Activated CD8-positive, alpha-beta memory T cell treated with anti-CD3 and anti-CD28 coated beads, Interleukin-2, amount 10 ng/mL, durations not matched to agents 7 days and 5 days (primary cell): ENCODE measurements around the gene DEFB132. TPM values are rescaled to one million over a fixed set of nuclear protein-coding genes. Genes with fewer than 3 reads are reported as not detected.

Source experiments
- ATAC-seq: fragments of 150-1000 bp; cut with Tn5 transposase; one replicate; pipeline ENCODE4 v1.10.0; 2021; ENCODE audit warnings: moderate library complexity
- CTCF ChIA-PET: fragments of 350-600 bp; sonication (Branson Sonifier 250); formaldehyde crosslinking; loops from one replicate; lab custom pipeline; 2021; ENCODE audit warnings: antibody characterized with exemption; lab: Charles Lee
- DNase-seq: peaks from one replicate; pipeline ENCODE4 v3.0.0-alpha.2; 2020
- H3K27ac Mint-ChIP-seq: one replicate; pipeline ENCODE4 v1.8.0; 2021; ENCODE audit warnings: mild to moderate bottlenecking, mixed read lengths
- H3K27me3 Mint-ChIP-seq: one replicate; pipeline ENCODE4 v1.8.0; 2021; ENCODE audit warnings: mixed read lengths
- H3K36me3 Mint-ChIP-seq: one replicate; pipeline ENCODE4 v1.8.0; 2021; ENCODE audit warnings: mild to moderate bottlenecking, mixed read lengths
- H3K4me1 Mint-ChIP-seq: one replicate; pipeline ENCODE4 v1.8.0; 2021; ENCODE audit warnings: mixed read lengths
- H3K4me3 Mint-ChIP-seq: one replicate; pipeline ENCODE4 v1.8.0; 2021; ENCODE audit warnings: mild to moderate bottlenecking, moderate library complexity, mixed read lengths
- H3K9me3 Mint-ChIP-seq: one replicate; pipeline ENCODE4 v1.8.0; 2022; ENCODE audit warnings: low read depth, mixed read lengths
- total RNA-seq, 2 experiments: library from RNA; stranded (reverse); gene quantifications; one replicate each; pipeline ENCODE4 v1.2.3, GENCODE V29; 2021

The DEFB132 gene
- total RNA-seq, 2 experiments from 2014 or later = not detected

DNA sequence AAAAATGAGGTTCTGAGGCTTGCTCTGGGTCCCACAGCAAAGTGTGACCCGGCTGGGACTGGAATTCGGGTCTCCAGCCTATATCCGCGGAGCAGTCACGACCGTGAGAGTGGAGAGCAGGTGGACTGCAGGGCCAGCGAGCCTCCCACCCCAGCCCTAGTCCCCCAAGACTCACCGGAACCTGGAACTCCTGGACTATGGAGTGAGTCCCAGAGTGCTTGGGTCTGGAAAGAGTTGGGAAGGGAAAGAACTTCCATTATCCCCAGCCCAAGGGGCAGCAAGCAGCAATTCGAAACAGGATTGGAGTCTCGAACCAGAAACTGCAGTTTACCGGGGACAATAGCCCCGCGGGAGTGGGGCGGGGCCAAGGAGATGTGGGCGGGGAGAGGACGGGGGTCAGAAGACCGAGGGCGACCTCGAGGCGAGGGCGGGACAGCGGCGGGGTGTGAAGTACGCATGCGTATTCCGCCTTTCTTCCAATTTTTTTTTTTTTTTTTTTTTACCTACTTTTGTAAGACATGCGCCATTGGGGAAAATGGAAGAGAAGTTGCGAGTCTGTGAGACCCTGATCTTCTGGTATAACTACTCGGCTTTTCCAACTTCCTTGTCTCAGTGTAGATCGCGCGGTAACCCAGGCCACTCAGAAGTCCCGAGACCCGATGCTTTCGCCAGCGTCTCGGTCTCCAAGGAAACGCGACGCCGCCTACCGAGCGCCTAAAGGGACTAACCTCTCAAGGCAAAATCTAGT, 32.7 kb downstream of the DEFB132 start, which contains the start of gene C20orf96:
Gene C20orf96 (minus strand): TSS at position 667 of the 748 bp plus-strand sequence. CDS start 140 bp downstream, at position 527.
- peaks cover 2% of the 10 kb centered on the region for H3K36me3 Mint-ChIP-seq
- CTCF ChIA-PET = interaction anchor here (1.5 kb wide), 1 partner anchor 40 kb away, joined by 7 read pairs; no protein-coding TSS in a partner anchor
- H3K4me3 Mint-ChIP-seq = no peak within 1 kb of the TSS
- H3K4me1 Mint-ChIP-seq = peaks cover 21% of the 10 kb centered on the region
- DNase-seq = peak; percentile 94
- no peak within 1 kb of the TSS for H3K27ac Mint-ChIP-seq
- no peaks in the 10 kb centered on the region for H3K27me3 Mint-ChIP-seq
- no peaks in the 10 kb centered on the region for H3K9me3 Mint-ChIP-seq
- ATAC-seq = peak; percentile 99

DNA sequence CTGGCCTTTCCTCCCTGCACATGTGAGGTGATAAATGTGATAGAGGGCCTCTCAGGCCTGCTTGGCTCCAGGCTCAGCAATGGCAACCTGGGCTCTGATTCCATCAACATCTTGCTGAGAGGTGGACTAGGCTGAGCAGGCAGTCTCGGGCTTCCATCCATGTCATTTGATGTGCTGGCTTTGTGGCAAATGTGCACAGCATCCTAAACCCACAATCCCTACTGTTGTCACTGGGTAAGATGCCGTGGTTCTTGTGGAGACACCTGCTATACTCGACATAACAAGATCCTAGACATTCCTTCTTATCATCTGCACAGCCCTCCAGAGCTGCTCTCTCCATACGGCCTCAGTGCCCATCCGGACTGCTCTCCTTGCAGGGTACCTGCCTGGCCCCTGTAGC, 37.1 kb downstream of the DEFB132 start:
- Mint-ChIP-seq H3K36me3 (peaks cover 13% of the 10 kb centered on the region), H3K27me3 (no peaks in the 10 kb centered on the region), H3K9me3 (no peaks in the 10 kb centered on the region), H3K4me1 (peaks cover 28% of the 10 kb centered on the region), H3K4me3 (no peak overlapping the region), H3K27ac (no peak overlapping the region)
- ATAC-seq (no peak), DNase-seq (no peak)
- CTCF ChIA-PET = interaction anchor here (1.6 to 1.8 kb wide), 2 partner anchors 28 to 32 kb away, joined by 4 read pairs; no protein-coding TSS in a partner anchor

GRCh38 chr20:295804-296203, 38.3 kb downstream of the DEFB132 start:
- ATAC-seq = no peak
- CTCF ChIA-PET = interaction anchor here (1.0 to 3.9 kb wide), 3 partner anchors 29 to 35 kb away, joined by 3 to 30 read pairs (median 12); partner anchors contain the start of gene SOX12
- peaks cover 19% of the 10 kb centered on the region for H3K36me3 Mint-ChIP-seq
- peak overlapping the region; percentile 70 for H3K27ac Mint-ChIP-seq
- no peaks in the 10 kb centered on the region for H3K27me3 Mint-ChIP-seq
- no peak for DNase-seq
- H3K4me3 Mint-ChIP-seq = peak overlapping the region; percentile 66
- H3K4me1 Mint-ChIP-seq = peaks cover 36% of the 10 kb centered on the region
- no peaks in the 10 kb centered on the region for H3K9me3 Mint-ChIP-seq

GRCh38 chr20:297098-297924, 39.8 kb downstream of the DEFB132 start, which contains the start of gene ZCCHC3:
Gene ZCCHC3, plus strand, starts transcription at chr20:297570. Its CDS starts 17 bp downstream, at chr20:297587.
- no peaks in the 10 kb centered on the region for H3K9me3 Mint-ChIP-seq
- DNase-seq = peak; percentile 89
- H3K27me3 Mint-ChIP-seq = no peaks in the 10 kb centered on the region
- CTCF ChIA-PET = interaction anchor here (1.0 to 3.9 kb wide), 7 partner anchors 22 to 34 kb away, joined by 3 to 30 read pairs (median 7); partner anchors contain the start of gene SOX12
- peak; percentile 83 for ATAC-seq
- peaks cover 26% of the 10 kb centered on the region for H3K36me3 Mint-ChIP-seq
- H3K27ac Mint-ChIP-seq = peak within 1 kb of the TSS; percentile 97
- H3K4me3 Mint-ChIP-seq = peak within 1 kb of the TSS; percentile 93
- H3K4me1 Mint-ChIP-seq = peaks cover 47% of the 10 kb centered on the region

DNA sequence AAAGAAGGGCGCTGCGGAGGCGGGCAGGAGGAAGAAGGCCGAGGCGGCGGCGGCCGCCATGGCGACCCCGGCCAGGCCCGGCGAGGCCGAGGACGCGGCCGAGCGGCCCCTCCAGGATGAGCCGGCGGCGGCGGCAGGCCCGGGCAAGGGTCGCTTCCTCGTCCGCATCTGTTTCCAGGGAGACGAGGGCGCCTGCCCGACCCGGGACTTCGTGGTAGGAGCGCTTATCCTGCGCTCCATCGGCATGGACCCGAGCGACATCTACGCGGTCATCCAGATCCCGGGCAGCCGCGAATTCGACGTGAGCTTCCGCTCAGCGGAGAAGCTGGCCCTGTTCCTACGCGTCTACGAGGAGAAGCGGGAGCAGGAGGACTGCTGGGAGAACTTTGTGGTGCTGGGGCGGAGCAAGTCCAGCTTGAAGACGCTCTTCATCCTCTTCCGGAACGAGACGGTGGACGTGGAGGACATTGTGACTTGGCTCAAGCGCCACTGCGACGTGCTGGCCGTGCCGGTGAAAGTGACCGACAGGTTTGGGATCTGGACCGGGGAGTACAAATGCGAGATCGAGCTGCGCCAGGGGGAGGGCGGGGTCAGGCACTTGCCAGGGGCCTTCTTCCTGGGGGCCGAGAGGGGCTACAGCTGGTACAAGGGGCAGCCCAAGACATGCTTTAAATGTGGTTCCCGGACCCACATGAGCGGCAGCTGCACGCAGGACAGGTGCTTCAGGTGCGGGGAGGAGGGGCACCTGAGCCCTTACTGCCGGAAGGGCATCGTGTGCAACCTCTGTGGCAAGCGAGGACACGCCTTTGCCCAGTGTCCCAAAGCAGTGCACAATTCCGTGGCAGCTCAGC, 40.6 kb downstream of the DEFB132 start:
- Mint-ChIP-seq H3K4me3 (peak overlapping the region; percentile 93), H3K27ac (peak overlapping the region; percentile 94), H3K36me3 (peaks cover 27% of the 10 kb centered on the region), H3K4me1 (peaks cover 53% of the 10 kb centered on the region), H3K27me3 (no peaks in the 10 kb centered on the region), H3K9me3 (no peaks in the 10 kb centered on the region)
- peak; percentile 44 for ATAC-seq
- DNase-seq = peak; percentile 75
- CTCF ChIA-PET = interaction anchor here (1.1 to 3.9 kb wide), 6 partner anchors 21 to 66 kb away, joined by 3 to 30 read pairs (median 6); partner anchors contain the start of gene SOX12

GRCh38 chr20:298776-299391, 41.4 kb downstream of the DEFB132 start:
- DNase-seq (no peak), ATAC-seq (no peak)
- peak overlapping the region; percentile 94 for H3K27ac Mint-ChIP-seq
- CTCF ChIA-PET = interaction anchor here (1.1 to 3.9 kb wide), 6 partner anchors 21 to 67 kb away, joined by 3 to 30 read pairs (median 6); partner anchors contain the start of gene SOX12
- no peaks in the 10 kb centered on the region for H3K9me3 Mint-ChIP-seq
- H3K36me3 Mint-ChIP-seq = peaks cover 27% of the 10 kb centered on the region
- peaks cover 55% of the 10 kb centered on the region for H3K4me1 Mint-ChIP-seq
- peak overlapping the region; percentile 93 for H3K4me3 Mint-ChIP-seq
- H3K27me3 Mint-ChIP-seq = no peaks in the 10 kb centered on the region

DNA sequence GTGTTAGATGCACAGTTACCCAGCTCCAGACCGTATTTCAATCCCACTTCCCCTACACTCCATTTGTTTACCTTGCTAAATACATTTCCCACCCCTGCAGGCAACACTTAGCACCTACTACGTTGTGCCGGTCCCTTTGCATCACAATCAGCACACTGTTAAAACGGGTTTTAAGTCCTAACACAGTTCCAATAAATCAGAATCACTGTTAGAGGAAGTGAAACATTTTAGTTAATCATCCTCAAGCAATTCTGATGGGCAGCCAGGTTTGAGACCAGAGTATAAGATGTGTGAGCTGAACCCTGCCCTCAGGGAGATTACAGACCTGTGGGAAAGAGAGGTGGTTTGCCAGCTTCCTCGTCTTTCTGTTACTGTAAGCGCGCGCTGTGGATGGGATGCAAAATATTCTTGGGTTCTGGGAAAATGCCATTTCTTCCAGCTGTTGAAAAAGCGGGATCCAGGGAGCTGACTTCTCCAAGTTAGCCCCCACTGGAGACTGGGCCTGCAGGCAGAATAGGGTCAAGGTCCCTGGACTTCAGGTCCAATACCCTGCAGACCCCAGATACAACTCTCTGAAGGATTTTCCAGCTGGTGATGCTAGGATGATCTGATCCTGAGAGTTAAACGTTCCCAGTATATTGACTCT, 42.9 kb downstream of the DEFB132 start:
- no peaks in the 10 kb centered on the region for H3K27me3 Mint-ChIP-seq
- peak overlapping the region; percentile 93 for H3K4me3 Mint-ChIP-seq
- H3K27ac Mint-ChIP-seq = no peak overlapping the region
- CTCF ChIA-PET = interaction anchor here (0.8 to 1.3 kb wide), 5 partner anchors 22 to 46 kb away, joined by 3 to 5 read pairs (median 3); no protein-coding TSS in a partner anchor
- H3K36me3 Mint-ChIP-seq = peaks cover 27% of the 10 kb centered on the region
- DNase-seq (no peak), ATAC-seq (no peak)
- H3K9me3 Mint-ChIP-seq = no peaks in the 10 kb centered on the region
- peaks cover 52% of the 10 kb centered on the region for H3K4me1 Mint-ChIP-seq

GRCh38 chr20:301886-302848, 44.6 kb downstream of the DEFB132 start:
- H3K4me3 Mint-ChIP-seq = no peak overlapping the region
- no peaks in the 10 kb centered on the region for H3K9me3 Mint-ChIP-seq
- ATAC-seq (no peak), DNase-seq (no peak)
- CTCF ChIA-PET = interaction anchor here (1.5 kb wide), 1 partner anchor 22 kb away, joined by 5 read pairs; no protein-coding TSS in a partner anchor
- H3K4me1 Mint-ChIP-seq = peaks cover 42% of the 10 kb centered on the region
- H3K36me3 Mint-ChIP-seq = peaks cover 27% of the 10 kb centered on the region
- no peak overlapping the region for H3K27ac Mint-ChIP-seq
- H3K27me3 Mint-ChIP-seq = no peaks in the 10 kb centered on the region

DNA sequence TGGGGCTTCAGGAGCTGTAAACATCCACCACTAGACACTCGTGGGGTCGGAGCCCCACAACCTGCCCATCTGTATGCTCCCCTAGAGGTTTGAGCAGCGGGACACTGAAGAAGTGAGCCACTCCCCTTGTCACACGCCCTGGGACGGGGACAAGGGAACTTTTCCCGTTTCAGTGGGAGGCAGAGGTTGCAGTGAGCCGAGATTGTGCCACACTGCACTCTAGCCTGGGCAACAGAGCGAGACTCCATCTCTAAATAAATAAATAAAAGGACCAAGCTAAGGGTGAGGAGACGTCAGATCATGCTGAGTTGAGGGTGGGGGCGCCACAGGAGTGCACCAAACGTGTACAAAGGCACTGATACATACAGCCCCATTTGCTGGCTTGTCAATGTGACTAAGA, 48.2 kb downstream of the DEFB132 start:
- no peak for ATAC-seq
- H3K36me3 Mint-ChIP-seq = peaks cover 8% of the 10 kb centered on the region
- no peak for DNase-seq
- H3K9me3 Mint-ChIP-seq = no peaks in the 10 kb centered on the region
- no peak overlapping the region for H3K4me3 Mint-ChIP-seq
- CTCF ChIA-PET = interaction anchor here (0.7 kb wide), 1 partner anchor 8 kb away, joined by 5 read pairs; no protein-coding TSS in a partner anchor
- H3K27me3 Mint-ChIP-seq = no peaks in the 10 kb centered on the region
- H3K4me1 Mint-ChIP-seq = peaks cover 31% of the 10 kb centered on the region
- H3K27ac Mint-ChIP-seq = no peak overlapping the region

DNA sequence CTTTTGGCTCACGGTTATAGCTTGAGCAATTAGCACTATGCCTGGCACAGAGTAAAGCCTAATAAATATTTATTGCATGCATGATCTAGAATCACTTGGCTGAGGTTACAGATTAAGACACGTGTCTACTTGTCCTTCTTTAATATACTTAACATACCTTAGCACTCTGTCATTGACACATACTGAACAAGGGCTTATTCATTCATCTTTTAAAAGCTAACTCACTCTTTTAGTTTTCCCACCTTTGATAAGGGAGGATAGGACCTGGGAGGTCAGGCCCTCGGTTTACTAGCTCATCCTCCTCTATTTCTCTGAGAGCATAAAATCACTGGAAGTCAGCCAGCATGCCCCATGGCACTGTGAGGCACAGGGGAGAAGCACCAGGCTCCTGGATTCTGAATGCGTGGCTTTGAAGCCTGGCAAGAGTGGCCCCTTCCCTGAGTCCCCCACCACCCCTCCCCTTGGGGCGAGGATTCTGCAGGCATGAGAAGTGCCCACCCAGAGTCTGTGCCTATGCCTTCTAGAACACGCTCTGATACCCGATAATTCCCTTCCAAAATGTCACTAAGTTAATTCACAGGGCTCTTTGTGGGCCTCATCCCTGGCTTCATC, 51.0 kb downstream of the DEFB132 start:
- H3K27ac Mint-ChIP-seq = no peak overlapping the region
- H3K36me3 Mint-ChIP-seq = no peaks in the 10 kb centered on the region
- no peaks in the 10 kb centered on the region for H3K9me3 Mint-ChIP-seq
- no peak for DNase-seq
- no peaks in the 10 kb centered on the region for H3K27me3 Mint-ChIP-seq
- H3K4me3 Mint-ChIP-seq = no peak overlapping the region
- H3K4me1 Mint-ChIP-seq = peaks cover 16% of the 10 kb centered on the region
- ATAC-seq = no peak
- CTCF ChIA-PET = interaction anchor here (0.7 to 1.6 kb wide), 3 partner anchors 17 to 42 kb away, joined by 3 to 7 read pairs (median 3); partner anchors contain the start of gene SOX12
